HUES48 (cell line): Measurements from ENCODE around the gene FOLR1.
"Not testable (repeated sequence)": the region's sequence is repeated elsewhere in the genome, so short reads cannot be mapped to it uniquely, and the experiment has no call there.

ENCODE experiments used
- H3K27ac ChIP-seq: one replicate; pipeline ENCODE4 v1.7.0; 2013; ENCODE audit warnings: low read depth, low read length, inconsistent platforms
- H3K27me3 ChIP-seq: 2 replicates; pipeline ENCODE4 v1.6.1; 2013; ENCODE audit warnings: mild to moderate bottlenecking, low read length; ENCODE audit not compliant: control insufficient read depth, insufficient read depth
- H3K36me3 ChIP-seq: 2 replicates; pipeline ENCODE4 v1.6.1; 2013; ENCODE audit warnings: low read length; ENCODE audit not compliant: control insufficient read depth, insufficient read depth
- H3K4me1 ChIP-seq: 2 replicates; pipeline ENCODE4 v1.6.1; 2013; ENCODE audit warnings: mild to moderate bottlenecking, low read length; ENCODE audit not compliant: control insufficient read depth, insufficient read depth
- H3K4me3 ChIP-seq: 2 replicates; pipeline ENCODE4 v1.5.1; 2013; ENCODE audit warnings: mild to moderate bottlenecking, low read depth, low read length
- H3K9ac ChIP-seq: 2 replicates; pipeline ENCODE4 v1.6.1; 2013; ENCODE audit warnings: mild to moderate bottlenecking, low read depth, low read length, moderate library complexity
- H3K9me3 ChIP-seq: 2 replicates; pipeline ENCODE4 v1.6.1; 2013; ENCODE audit warnings: low read length; ENCODE audit not compliant: control insufficient read depth, insufficient read depth

The FOLR1 gene

DNA sequence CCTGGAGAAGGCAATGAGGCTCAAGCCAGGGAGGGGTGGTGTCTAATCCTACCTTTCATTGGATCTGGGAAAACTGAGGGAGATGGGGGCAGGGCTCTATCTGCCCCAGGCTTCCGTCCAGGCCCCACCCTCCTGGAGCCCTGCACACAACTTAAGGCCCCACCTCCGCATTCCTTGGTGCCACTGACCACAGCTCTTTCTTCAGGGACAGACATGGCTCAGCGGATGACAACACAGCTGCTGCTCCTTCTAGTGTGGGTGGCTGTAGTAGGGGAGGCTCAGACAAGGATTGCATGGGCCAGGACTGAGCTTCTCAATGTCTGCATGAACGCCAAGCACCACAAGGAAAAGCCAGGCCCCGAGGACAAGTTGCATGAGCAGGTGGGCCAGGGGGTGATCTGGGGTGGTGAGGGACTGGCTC, at the start of gene FOLR1:
FOLR1 (plus strand) TSS at position 180 of the 421 bp plus-strand sequence; CDS start at position 214, 34 bp downstream.
- Histone ChIP-seq H3K36me3 (no peaks in the 10 kb centered on the region), H3K9me3 (no peaks in the 10 kb centered on the region), H3K27ac (no peak within 1 kb of the TSS), H3K9ac (no peak within 1 kb of the TSS), H3K4me3 (no peak within 1 kb of the TSS), H3K4me1 (peaks cover 4% of the 10 kb centered on the region; the same call in 1 of the 2 replicates), H3K27me3 (no peaks in the 10 kb centered on the region)

DNA sequence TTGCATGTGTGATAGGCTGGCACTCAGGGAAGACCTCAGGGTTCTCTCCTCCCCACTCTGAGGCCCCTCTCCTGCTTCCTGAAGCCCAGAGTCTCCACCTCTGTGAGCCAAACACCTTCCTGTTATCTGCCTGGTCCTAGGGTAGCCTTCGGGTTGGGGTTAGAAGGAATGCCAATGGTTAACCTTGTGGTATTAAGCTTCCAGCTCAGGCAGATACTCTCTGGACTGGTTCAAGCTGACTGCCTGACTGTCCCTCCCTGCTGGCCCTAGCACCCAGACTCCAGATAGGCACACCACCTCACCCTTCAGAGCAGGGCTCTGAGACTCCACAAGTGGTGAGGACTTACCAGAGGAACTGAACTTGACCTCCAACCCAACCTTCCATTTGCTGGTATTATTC, 49.4 kb upstream of the FOLR1 start:
- H3K4me3 ChIP-seq, H3K9me3 ChIP-seq, H3K27ac ChIP-seq, H3K4me1 ChIP-seq, H3K36me3 ChIP-seq, H3K9ac ChIP-seq, H3K27me3 ChIP-seq: not testable (repeated sequence)

DNA sequence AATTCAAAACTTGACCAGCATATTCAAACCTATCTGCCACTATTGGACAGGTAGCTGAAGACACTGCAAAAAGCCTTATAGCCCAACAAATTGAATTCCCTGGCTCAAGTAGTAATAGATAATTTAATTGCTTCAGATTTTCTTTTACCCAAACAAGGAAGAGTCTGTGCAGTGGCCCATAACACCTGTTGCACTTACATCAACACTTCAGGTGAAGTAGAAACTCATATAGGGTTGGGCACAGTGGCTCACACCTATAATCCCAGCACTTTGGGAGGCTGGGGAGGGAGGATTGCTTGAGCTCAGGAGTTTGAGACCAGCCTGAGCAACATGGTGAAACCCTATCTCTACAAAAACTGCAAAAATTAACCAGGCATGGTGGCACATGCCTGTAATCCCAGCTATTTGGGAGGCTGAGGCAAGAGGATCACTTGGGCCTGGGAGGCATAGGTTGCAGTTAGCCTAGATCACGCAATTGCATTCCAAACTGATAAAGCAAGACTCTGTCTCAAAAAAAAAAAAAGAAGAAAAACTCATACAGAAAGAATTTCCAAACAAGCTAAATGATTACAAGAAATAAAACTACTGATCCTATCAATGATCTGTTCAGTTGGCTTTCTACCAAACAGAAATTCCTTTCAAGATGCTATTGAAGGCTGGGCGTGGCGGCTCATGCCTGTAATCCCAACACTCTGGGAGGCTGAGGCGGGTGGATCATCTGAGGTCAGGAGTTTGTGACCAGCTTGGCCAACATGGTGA, 47.0 kb upstream of the FOLR1 start:
- H3K27me3 ChIP-seq, result no peaks in the 10 kb centered on the region; the same call in 1 of the 2 replicates
- no peak overlapping the region for H3K4me3 ChIP-seq
- H3K36me3 ChIP-seq, result no peaks in the 10 kb centered on the region
- no peak overlapping the region for H3K9ac ChIP-seq
- no peaks in the 10 kb centered on the region for H3K9me3 ChIP-seq
- H3K4me1 ChIP-seq, result peaks cover 4% of the 10 kb centered on the region; the same call in 1 of the 2 replicates
- no peak overlapping the region for H3K27ac ChIP-seq

DNA sequence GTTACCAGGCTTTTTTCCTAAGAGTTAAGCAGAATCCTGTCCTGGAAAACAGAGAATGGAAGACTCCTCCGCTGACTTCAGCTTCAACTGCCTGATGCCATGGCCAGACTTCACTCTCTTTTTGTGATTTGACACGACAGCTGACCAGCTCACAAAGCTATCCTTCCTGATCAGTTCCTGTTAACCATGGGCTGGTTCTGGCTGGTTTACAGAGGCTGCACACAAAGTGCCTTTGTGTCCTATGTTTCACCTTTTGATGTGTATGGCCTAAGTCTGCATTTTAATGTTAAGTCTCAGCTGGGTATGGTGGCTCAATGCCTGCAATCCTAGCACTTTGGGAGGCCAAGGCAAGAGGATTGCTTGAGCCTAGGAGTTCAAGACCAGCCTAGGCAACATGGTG, 45.3 kb upstream of the FOLR1 start:
- no peak overlapping the region for H3K27ac ChIP-seq
- H3K4me3 ChIP-seq, result no peak overlapping the region
- H3K9me3 ChIP-seq, result no peaks in the 10 kb centered on the region
- H3K36me3 ChIP-seq, result no peaks in the 10 kb centered on the region
- no peaks in the 10 kb centered on the region for H3K4me1 ChIP-seq
- no peaks in the 10 kb centered on the region; the same call in 1 of the 2 replicates for H3K27me3 ChIP-seq
- H3K9ac ChIP-seq, result no peak overlapping the region

DNA sequence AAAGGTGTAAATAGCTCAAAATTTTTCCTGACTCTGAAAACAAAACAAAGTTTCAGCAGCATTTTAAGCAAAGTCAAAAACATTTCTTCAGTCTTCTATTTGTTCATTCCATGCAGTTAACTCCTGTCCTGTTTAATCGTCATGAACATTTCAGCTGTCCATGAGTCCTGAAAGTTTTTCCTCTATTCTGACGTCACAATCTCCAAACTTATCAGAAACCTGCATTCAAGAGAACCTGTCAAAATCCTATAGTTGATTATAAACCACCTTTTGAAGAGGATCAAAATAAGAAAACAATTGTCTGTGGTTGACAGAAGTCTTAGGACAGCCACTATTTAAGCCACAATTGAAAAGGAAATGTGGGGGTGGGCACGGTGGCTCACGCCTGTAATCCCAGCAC, 41.1 kb upstream of the FOLR1 start:
- H3K4me3 ChIP-seq, result no peak overlapping the region
- H3K27me3 ChIP-seq, result no peaks in the 10 kb centered on the region; the same call in 1 of the 2 replicates
- no peak overlapping the region for H3K9ac ChIP-seq
- no peaks in the 10 kb centered on the region for H3K4me1 ChIP-seq
- H3K9me3 ChIP-seq, result no peaks in the 10 kb centered on the region
- H3K27ac ChIP-seq, result no peak overlapping the region
- no peaks in the 10 kb centered on the region for H3K36me3 ChIP-seq

DNA sequence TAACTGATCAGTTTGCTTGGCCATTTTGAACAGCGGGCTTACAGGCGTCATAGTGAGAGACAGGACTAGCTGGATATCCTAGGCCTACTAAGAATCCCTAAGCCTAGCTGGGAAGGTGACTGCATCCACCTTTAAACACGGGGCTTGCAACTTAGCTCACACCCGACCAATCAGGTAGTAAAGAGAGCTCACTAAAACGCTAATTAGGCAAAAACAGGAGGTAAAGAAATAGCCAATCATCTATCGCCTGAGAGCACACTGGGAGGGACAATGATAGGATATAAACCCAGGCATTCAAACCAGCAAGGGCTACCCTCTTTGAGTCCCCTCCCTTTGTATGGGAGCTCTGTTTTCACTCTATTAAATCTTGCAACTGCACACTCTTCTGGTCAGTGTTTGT, 38.1 kb upstream of the FOLR1 start:
- not testable (repeated sequence) for H3K9ac ChIP-seq, H3K27me3 ChIP-seq, H3K4me3 ChIP-seq, H3K36me3 ChIP-seq, H3K9me3 ChIP-seq, H3K4me1 ChIP-seq, H3K27ac ChIP-seq

DNA sequence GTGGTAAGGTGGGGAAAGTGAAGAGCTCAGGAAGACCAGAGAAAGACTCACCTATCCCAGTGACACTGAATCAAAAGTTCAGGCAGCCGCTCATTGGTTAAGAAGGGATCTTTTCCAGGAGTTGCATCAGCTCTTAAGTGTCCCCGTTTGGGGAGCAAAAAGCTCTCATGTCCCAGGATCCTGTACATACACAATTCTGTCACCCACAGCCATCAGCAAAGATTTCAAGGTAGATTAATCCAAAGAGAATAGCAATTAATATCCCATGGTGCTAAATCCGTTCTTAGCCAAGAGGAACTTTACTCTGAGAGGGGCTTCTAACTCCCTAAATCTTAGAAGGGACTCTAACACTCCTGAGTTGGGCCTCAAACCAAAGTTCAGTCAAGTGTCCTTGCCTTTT, 37.1 kb upstream of the FOLR1 start:
- no peaks in the 10 kb centered on the region for H3K4me1 ChIP-seq
- H3K27me3 ChIP-seq, result no peaks in the 10 kb centered on the region
- H3K36me3 ChIP-seq, result no peaks in the 10 kb centered on the region
- no peak overlapping the region for H3K9ac ChIP-seq
- H3K9me3 ChIP-seq, result no peaks in the 10 kb centered on the region
- H3K4me3 ChIP-seq, result no peak overlapping the region
- no peak overlapping the region for H3K27ac ChIP-seq

DNA sequence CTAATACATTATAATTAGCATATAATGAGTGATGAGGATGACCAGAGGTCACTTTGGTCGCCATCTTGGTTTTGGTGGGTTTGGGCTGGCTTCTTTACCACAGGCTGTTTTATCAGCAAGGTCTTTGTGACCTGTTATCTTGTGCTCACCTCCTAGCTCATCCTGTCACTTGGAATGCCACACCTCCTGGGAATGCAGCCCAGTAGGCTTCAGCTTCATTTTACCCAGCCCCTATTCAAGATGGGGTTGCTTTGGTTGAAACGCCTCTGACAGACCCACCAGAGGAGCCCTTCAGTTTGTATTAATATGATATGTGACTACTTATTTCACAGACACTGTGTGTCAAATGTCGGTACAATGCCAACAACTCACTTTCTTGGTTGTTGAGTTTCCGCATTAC, 36.2 kb upstream of the FOLR1 start:
- no peaks in the 10 kb centered on the region for H3K27me3 ChIP-seq
- no peaks in the 10 kb centered on the region for H3K36me3 ChIP-seq
- no peaks in the 10 kb centered on the region for H3K4me1 ChIP-seq
- H3K4me3 ChIP-seq, result no peak overlapping the region
- H3K9me3 ChIP-seq, result no peaks in the 10 kb centered on the region
- no peak overlapping the region for H3K9ac ChIP-seq
- no peak overlapping the region for H3K27ac ChIP-seq

DNA sequence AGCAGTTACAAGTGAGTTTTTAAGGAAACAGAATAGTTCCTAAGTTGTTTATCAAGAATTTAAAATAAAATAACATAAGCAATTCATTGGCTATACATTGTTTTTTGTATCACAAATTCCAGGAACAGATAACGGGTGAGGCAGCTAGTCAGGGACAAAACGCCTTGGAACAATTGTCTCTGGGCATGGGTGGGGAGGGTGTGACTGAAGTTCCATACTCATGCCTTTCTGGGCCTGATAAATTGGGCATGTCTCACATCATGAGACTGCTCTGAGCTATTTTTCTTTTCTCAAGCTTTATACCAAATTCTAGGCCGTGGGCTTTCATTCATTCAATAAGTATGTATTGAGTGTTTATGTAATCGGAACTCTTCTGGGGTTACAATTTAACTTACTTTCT, 34.8 kb upstream of the FOLR1 start:
- no peak overlapping the region for H3K4me3 ChIP-seq
- no peak overlapping the region for H3K9ac ChIP-seq
- no peak overlapping the region for H3K27ac ChIP-seq
- H3K36me3 ChIP-seq, result no peaks in the 10 kb centered on the region
- H3K9me3 ChIP-seq, result no peaks in the 10 kb centered on the region
- H3K4me1 ChIP-seq, result no peaks in the 10 kb centered on the region
- no peaks in the 10 kb centered on the region for H3K27me3 ChIP-seq

DNA sequence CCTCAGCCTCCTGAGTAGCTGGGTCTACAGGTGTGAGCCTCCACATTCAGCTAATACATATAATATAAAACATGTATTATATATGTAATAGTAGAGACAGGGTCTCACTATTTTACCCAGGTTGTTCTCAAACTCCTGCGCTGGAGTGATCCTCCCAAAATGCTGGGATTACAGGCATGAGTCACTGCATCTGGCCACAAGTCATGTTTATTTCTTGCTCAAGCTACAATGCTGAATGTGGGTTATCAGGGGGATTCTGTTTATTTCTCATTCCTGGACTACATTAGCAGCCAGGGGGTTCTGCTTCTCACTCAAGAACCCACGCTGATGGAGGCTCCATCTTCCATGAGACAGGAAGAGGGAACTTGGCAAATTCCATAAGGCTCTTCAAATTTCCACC, 31.6 kb upstream of the FOLR1 start:
- no peaks in the 10 kb centered on the region for H3K4me1 ChIP-seq
- H3K27me3 ChIP-seq, result no peaks in the 10 kb centered on the region
- no peak overlapping the region for H3K4me3 ChIP-seq
- H3K36me3 ChIP-seq, result no peaks in the 10 kb centered on the region
- no peak overlapping the region for H3K27ac ChIP-seq
- H3K9me3 ChIP-seq, result no peaks in the 10 kb centered on the region
- no peak overlapping the region for H3K9ac ChIP-seq

DNA sequence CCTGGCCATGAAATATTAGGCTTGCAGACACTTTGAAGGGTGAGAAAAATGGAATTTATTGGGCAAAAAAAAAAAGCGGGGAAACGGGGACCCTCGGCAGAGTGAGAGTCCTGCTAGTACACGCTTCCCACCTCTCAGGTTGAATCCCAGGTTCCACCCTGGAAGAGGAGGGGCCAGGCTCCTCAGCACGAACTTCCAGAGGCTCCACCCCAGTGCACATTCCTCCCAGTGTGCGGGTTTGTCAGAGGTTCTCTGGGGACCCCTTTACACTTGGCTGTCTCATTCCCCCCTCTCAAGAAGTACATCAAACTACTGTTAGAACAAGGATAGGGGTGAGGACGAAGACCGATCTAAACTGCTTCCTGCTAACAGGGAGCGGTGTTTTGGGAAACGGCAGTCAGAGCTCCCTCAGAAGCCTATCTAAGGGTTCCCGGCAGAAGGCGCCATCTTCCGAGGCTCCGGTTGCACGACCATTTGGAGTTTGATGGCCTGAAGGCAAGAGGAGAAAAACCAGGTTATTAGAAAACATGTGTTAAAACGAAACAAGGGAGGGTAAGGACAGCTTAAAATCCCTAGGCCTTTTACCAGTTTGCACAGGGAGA, 28.9 kb upstream of the FOLR1 start:
- no peaks in the 10 kb centered on the region for H3K9me3 ChIP-seq
- no peak overlapping the region for H3K9ac ChIP-seq
- H3K27me3 ChIP-seq, result no peaks in the 10 kb centered on the region
- H3K4me1 ChIP-seq, result no peaks in the 10 kb centered on the region
- H3K36me3 ChIP-seq, result no peaks in the 10 kb centered on the region
- H3K4me3 ChIP-seq, result no peak overlapping the region
- H3K27ac ChIP-seq, result no peak overlapping the region
